Liver (tissue), 9 donors: ENCODE data around the gene MTMR12. TPM values are rescaled to one million over a fixed set of nuclear protein-coding genes. Genes with fewer than 3 reads are reported as not detected.

Source experiments
- DNase-seq: peaks from one replicate; pipeline ENCODE4 v3.0.0-alpha.2; 2017; ENCODE audit warnings: low spot score
- H3K27ac ChIP-seq, 2 donors: one replicate each; pipeline ENCODE4 v1.7.0; 2013; ENCODE audit warnings: inconsistent platforms in 2 of 2, low read length in 2 of 2, control low read depth in 1 of 2, low read depth in 1 of 2, mild to moderate bottlenecking in 1 of 2
- H3K27me3 ChIP-seq, 4 donors: one replicate each; pipeline versions ENCODE4 v1.6.1 to v1.7.0; 2013; ENCODE audit warnings: low read length in 3 of 4, inconsistent platforms in 1 of 4, mild to moderate bottlenecking in 1 of 4, moderate library complexity in 1 of 4; ENCODE audit not compliant: control insufficient read depth in 4 of 4, insufficient read depth in 4 of 4
- H3K36me3 ChIP-seq, 4 donors: one replicate each; pipeline versions ENCODE4 v1.6.1 to v1.7.0; 2013; ENCODE audit warnings: low read length in 3 of 4, mild to moderate bottlenecking in 3 of 4, low read depth in 1 of 4, moderate library complexity in 1 of 4; ENCODE audit not compliant: control insufficient read depth in 4 of 4, insufficient read depth in 3 of 4
- H3K4me1 ChIP-seq, 4 donors: one replicate each; pipeline versions ENCODE4 v1.6.1 to v1.7.0; 2013; ENCODE audit warnings: low read length in 3 of 4, mild to moderate bottlenecking in 3 of 4, moderate library complexity in 1 of 4; ENCODE audit not compliant: control insufficient read depth in 4 of 4, insufficient read depth in 4 of 4
- H3K4me3 ChIP-seq, 3 donors: one replicate each; pipeline versions ENCODE4 v1.6.1 to v1.7.0; 2013; ENCODE audit warnings: low read length in 3 of 3, control low read depth in 1 of 3, low read depth in 1 of 3, mild to moderate bottlenecking in 1 of 3
- H3K9ac ChIP-seq, 2 donors: one replicate each; pipeline ENCODE4 v1.7.0; 2013; ENCODE audit warnings: low read length in 2 of 2, mild to moderate bottlenecking in 2 of 2, moderate library complexity in 2 of 2, control low read depth in 1 of 2, low read depth in 1 of 2
- H3K9me3 ChIP-seq, 4 donors: one replicate each; pipeline versions ENCODE4 v1.6.1 to v1.7.0; 2013; ENCODE audit warnings: low read length in 3 of 4; ENCODE audit not compliant: control insufficient read depth in 4 of 4
- ATF3 ChIP-seq: IDR thresholded peaks from 2 replicates; pipeline ENCODE4 v1.6.1; 2016; ENCODE audit warnings: antibody characterized with exemption
- CTCF ChIP-seq: fragments of 150-350 bp; IDR thresholded peaks from 2 replicates; pipeline ENCODE4 v1.5.1; 2017; ENCODE audit warnings: improper control_type of control experiment, low read depth, low read length; ENCODE audit not compliant: missing input control
- FOXA1 ChIP-seq: IDR thresholded peaks from 2 replicates; pipeline ENCODE4 v1.6.1; 2016; ENCODE audit warnings: antibody characterized with exemption
- FOXA2 ChIP-seq: IDR thresholded peaks from 2 replicates; pipeline ENCODE4 v1.6.1; 2016; ENCODE audit warnings: antibody characterized with exemption
- GABPA ChIP-seq, 2 donors: IDR thresholded peaks in 1 of 2; conservative IDR thresholded peaks in 1 of 2; 2 replicates each; pipeline ENCODE4 v1.6.1; 2016; ENCODE audit warnings: antibody characterized with exemption in 2 of 2, mild to moderate bottlenecking in 1 of 2, moderate library complexity in 1 of 2
- HNF4A ChIP-seq, 2 donors: conservative IDR thresholded peaks; 2 replicates each; pipeline ENCODE4 v1.6.1; 2016; ENCODE audit warnings: antibody characterized with exemption in 2 of 2, mild to moderate bottlenecking in 2 of 2
- HNF4G ChIP-seq: IDR thresholded peaks from 2 replicates; pipeline ENCODE4 v1.6.1; 2016; ENCODE audit warnings: antibody characterized with exemption
- JUND ChIP-seq, 2 donors: IDR thresholded peaks; 2 replicates each; pipeline ENCODE4 v1.6.1; 2016; ENCODE audit warnings: antibody characterized with exemption in 2 of 2
- MAX ChIP-seq: IDR thresholded peaks from 2 replicates; pipeline ENCODE4 v1.6.1; 2016; ENCODE audit warnings: antibody characterized with exemption
- NR2F2 ChIP-seq: IDR thresholded peaks from 2 replicates; pipeline ENCODE4 v1.6.1; 2016; ENCODE audit warnings: antibody characterized with exemption
- RXRA ChIP-seq, 2 donors: IDR thresholded peaks; 2 replicates each; pipeline ENCODE4 v1.6.1; 2017 to 2018; ENCODE audit warnings: antibody characterized with exemption in 2 of 2, mild to moderate bottlenecking in 1 of 2
- YY1 ChIP-seq: IDR thresholded peaks from 2 replicates; pipeline ENCODE4 v1.6.1; 2016; ENCODE audit warnings: antibody characterized with exemption, mild to moderate bottlenecking
- WGBS: extraction: QIAGEN DNeasy Blood & Tissue Kit; methylation state at CpG from one replicate; pipeline ENCODE4 v1.1.7; 2013; 5-methylcytosine and 5-hydroxymethylcytosine counted together
- polyA plus RNA-seq, 2 donors: library from polyadenylated mRNA; stranded (reverse) in 1 of 2; unstranded in 1 of 2; fragments of 200-250 nt in 1 of 2; fragments of >200 nt in 1 of 2; fragmentation: Nextera tagmentation in 1 of 2; extraction: Ambion mirVana in 1 of 2; gene quantifications; one replicate each; pipeline versions ENCODE4 v1.2.1 to v1.2.3, GENCODE V29; 2013 to 2015
- total RNA-seq, 2 donors: library from RNA; depleted of rRNA; stranded (reverse); fragments of >200 nt; gene quantifications; one replicate each; pipeline ENCODE4 v1.2.3, GENCODE V29; 2014
- donor health status: healthy.
- donor health status: healthy.
- donor health status: healthy.
- donor health status: healthy.
- donor health status: healthy.

Gene MTMR12
- total and polyA plus RNA-seq, 4 donors = 4.4 to 28.7 (median 15.8) TPM

GRCh38 chr5:32343058-32343672 is 30.4 kb upstream of the MTMR12 start:
- TF ChIP-seq MAX (peak; percentile 16), FOXA1 (no peak), HNF4G (no peak), HNF4A (conservative IDR thresholded peaks at IDR 0.05) (peak; percentile 30 to 46), RXRA (IDR thresholded peaks at IDR 0.05) (peak in 1 of 2 donors; percentile 20), NR2F2 (no peak)
- 67% methylated on average over 2 of the region's 2 CpGs for WGBS
- no peak for DNase-seq
- no peaks in the 10 kb centered on the region for H3K36me3 ChIP-seq
- no peaks in the 10 kb centered on the region for H3K9me3 ChIP-seq
- H3K4me3 ChIP-seq = no peak overlapping the region
- peaks cover 0 to 2% (median 0%) of the 10 kb centered on the region in 4 donors for H3K4me1 ChIP-seq
- H3K27me3 ChIP-seq = no peaks in the 10 kb centered on the region
- H3K9ac ChIP-seq = no peak overlapping the region
- H3K27ac ChIP-seq = no peak overlapping the region

GRCh38 chr5:32342656-32343055 is 29.9 kb upstream of the MTMR12 start:
- TF ChIP-seq JUND (IDR thresholded peaks at IDR 0.05) (no peak), CTCF (no peak), MAX (no peak), YY1 (no peak), GABPA (IDR thresholded peaks at IDR 0.05 in 1 of 2, conservative IDR thresholded peaks at IDR 0.05 in 1 of 2) (no peak), HNF4A (conservative IDR thresholded peaks at IDR 0.05) (no peak)
- H3K9me3 ChIP-seq = no peaks in the 10 kb centered on the region
- WGBS = 80% methylated on average over 4 of the region's 4 CpGs

GRCh38 chr5:32339878-32340277 is 27.1 kb upstream of the MTMR12 start:
- H3K36me3 ChIP-seq = no peaks in the 10 kb centered on the region
- no peaks in the 10 kb centered on the region for H3K9me3 ChIP-seq
- no peak for TF ChIP-seq FOXA2
- no peak for TF ChIP-seq ATF3
- H3K4me1 ChIP-seq = peaks cover 0 to 2% (median 0%) of the 10 kb centered on the region in 4 donors
- H3K27ac ChIP-seq = no peak overlapping the region
- H3K9ac ChIP-seq = no peak overlapping the region
- no peak overlapping the region for H3K4me3 ChIP-seq
- H3K27me3 ChIP-seq = no peaks in the 10 kb centered on the region
- 90% methylated on average over 4 of the region's 4 CpGs for WGBS
- DNase-seq = no peak

More at GRCh38 chr5:32342656-32343055, 29.9 kb upstream of the MTMR12 start:
- H3K36me3 ChIP-seq = no peaks in the 10 kb centered on the region
- no peak overlapping the region for H3K4me3 ChIP-seq
- no peaks in the 10 kb centered on the region for H3K27me3 ChIP-seq
- no peak overlapping the region for H3K27ac ChIP-seq
- H3K4me1 ChIP-seq = peaks cover 0 to 2% (median 0%) of the 10 kb centered on the region in 4 donors
- H3K9ac ChIP-seq = no peak overlapping the region
- no peak for DNase-seq
